PC-3 (cell line): ENCODE measurements around the gene TGM2. TPM values are rescaled to one million over a fixed set of nuclear protein-coding genes. Genes with fewer than 3 reads are reported as not detected.

Experiments used
- ATAC-seq: fragments of 200-7000 bp; cut with Tn5 transposase; 2 replicates; pipeline ENCODE4 v1.9.1; 2020; ENCODE audit warnings: mild to moderate bottlenecking, moderate library complexity
- BruUV-seq: library from RNA; stranded (reverse); fragments of 400-500 nt; replicated peaks from 2 replicates; lab custom pipeline; 2021; lab: Mats Ljungman, UMichigan
- CTCF ChIA-PET: fragments of 300-600 bp; sonication (Branson Sonifier 250); formaldehyde crosslinking; loops from one replicate; lab custom pipeline; 2022; ENCODE audit warnings: antibody characterized with exemption; lab: Charles Lee
- POLR2A ChIA-PET: fragments of 300-600 bp; sonication (Branson Sonifier 250); formaldehyde crosslinking; loops from one replicate; lab custom pipeline; 2022; ENCODE audit warnings: antibody characterized with exemption; ENCODE audit not compliant: unreplicated experiment; lab: Charles Lee
- DNase-seq: peaks from one replicate; pipeline ENCODE4 v3.0.0-alpha.2; 2015
- H2AFZ ChIP-seq: fragments of 300-600 bp; sonication (generic); 2 replicates; pipeline ENCODE4 v1.6.0; 2016; ENCODE audit warnings: antibody characterized with exemption, low read length
- H3F3A ChIP-seq: fragments of 300-600 bp; sonication (generic); one replicate; pipeline ENCODE4 v1.6.0; 2017; ENCODE audit warnings: antibody characterized with exemption, low read length, control low read depth, mild to moderate bottlenecking; ENCODE audit not compliant: unreplicated experiment
- H3K27ac ChIP-seq: fragments of 300-600 bp; sonication (generic); 2 replicates; pipeline ENCODE4 v1.5.1; 2016; ENCODE audit warnings: mild to moderate bottlenecking, low read length
- H3K27me3 ChIP-seq: fragments of 300-600 bp; sonication (generic); 2 replicates; pipeline ENCODE4 v1.6.1; 2016; ENCODE audit warnings: low read length, mixed read lengths
- H3K36me3 ChIP-seq: fragments of 300-600 bp; sonication (generic); 2 replicates; pipeline ENCODE4 v1.6.1; 2016; ENCODE audit warnings: low read depth, mixed run types, low read length, mixed read lengths
- H3K4me1 ChIP-seq: fragments of 300-600 bp; sonication (generic); 2 replicates; pipeline ENCODE4 v1.5.1; 2016; ENCODE audit warnings: low read length; ENCODE audit not compliant: insufficient read depth
- H3K4me2 ChIP-seq: fragments of 300-600 bp; sonication (generic); 2 replicates; pipeline ENCODE4 v1.6.0; 2016; ENCODE audit warnings: low read length
- H3K4me3 ChIP-seq: fragments of 300-600 bp; sonication (generic); 2 replicates; pipeline ENCODE4 v1.5.1; 2016; ENCODE audit warnings: mild to moderate bottlenecking, low read length, mixed read lengths
- H3K79me2 ChIP-seq: fragments of 300-600 bp; sonication (generic); 2 replicates; pipeline ENCODE4 v1.6.1; 2017; ENCODE audit warnings: low read length, mixed read lengths
- H3K9ac ChIP-seq: fragments of 300-600 bp; sonication (generic); 2 replicates; pipeline ENCODE4 v1.6.0; 2016; ENCODE audit warnings: mild to moderate bottlenecking, low read length
- H3K9me2 ChIP-seq: fragments of 300-600 bp; sonication (generic); replicated peaks from 2 replicates; pipeline ENCODE4 v1.6.1; 2016; ENCODE audit warnings: mixed run types, low read length, mixed read lengths
- H3K9me3 ChIP-seq: fragments of 300-600 bp; sonication (generic); 2 replicates; pipeline ENCODE4 v1.6.1; 2016; ENCODE audit warnings: low read length, mixed read lengths
- H4K20me1 ChIP-seq: fragments of 300-600 bp; sonication (generic); 2 replicates; pipeline ENCODE4 v1.6.1; 2016; ENCODE audit warnings: low read length, mixed read lengths
- CTCF ChIP-seq: fragments of 300-600 bp; sonication (generic); conservative IDR thresholded peaks from 2 replicates; pipeline ENCODE4 v1.5.1; 2017; ENCODE audit warnings: antibody characterized with exemption, low read depth, mild to moderate bottlenecking, low read length
- EZH2 ChIP-seq: fragments of 300-600 bp; sonication (generic); IDR thresholded peaks from one replicate; pipeline ENCODE4 v1.6.1; 2017; ENCODE audit warnings: antibody characterized with exemption, mild to moderate bottlenecking, low read length; ENCODE audit not compliant: unreplicated experiment
- EZH2phosphoT487 ChIP-seq: fragments of 300-600 bp; sonication (generic); IDR thresholded peaks from 2 replicates; pipeline ENCODE4 v1.6.1; 2018; ENCODE audit warnings: mild to moderate bottlenecking, antibody characterized with exemption, low read length, borderline replicate concordance
- intact Hi-C: fragments of 100-400 bp; cut with micrococcal nuclease; formaldehyde crosslinking; loops from 2 replicates; pipeline ENCODE4 v1.9.0; 2023
- total RNA-seq: library from RNA; depleted of rRNA; stranded (reverse); fragments of >200 nt; gene quantifications from 2 replicates; pipeline ENCODE4 v1.2.3, GENCODE V29; 2014

Gene TGM2
- total RNA-seq, 1 experiment from 2014 or later: 583 TPM

GRCh38 chr20:38162878-38163875, 1.9 kb downstream of the TGM2 start:
- peak overlapping the region; percentile 79 for H3K4me3 ChIP-seq
- ChIA-PET CTCF (interaction anchor here (1.3 to 1.6 kb wide), 2 partner anchors 60 to 90 kb away, joined by 3 read pairs; no protein-coding TSS in a partner anchor), POLR2A (interaction anchor here (0.5 kb wide), 1 partner anchor 17 kb away, joined by 3 read pairs; no protein-coding TSS in a partner anchor)
- 0 out of 2 replicates have a peak overlapping the region, but pooled peaks have one; percentile 3 for H3K27ac ChIP-seq
- H3K36me3 ChIP-seq: peaks cover 32% of the 10 kb centered on the region
- no TSS peak for BruUV-seq
- H3F3A ChIP-seq: peaks cover under 1% of the 10 kb centered on the region
- TF ChIP-seq EZH2 (no peak), EZH2phosphoT487 (no peak), CTCF (no peak)
- H2AFZ ChIP-seq: no peak overlapping the region
- H3K9ac ChIP-seq: peak overlapping the region; percentile 73; the same call in 1 of the 2 replicates
- ATAC-seq: no peak
- no peaks in the 10 kb centered on the region for H3K9me3 ChIP-seq
- intact Hi-C loops: no loop called here
- H3K27me3 ChIP-seq: no peaks in the 10 kb centered on the region
- no peaks in the 10 kb centered on the region for H3K9me2 ChIP-seq
- DNase-seq: no peak
- peaks cover 54% of the 10 kb centered on the region for H3K4me1 ChIP-seq
- H3K79me2 ChIP-seq: peaks cover 57% of the 10 kb centered on the region
- H3K4me2 ChIP-seq: peak overlapping the region; percentile 99
- no peaks in the 10 kb centered on the region for H4K20me1 ChIP-seq

DNA sequence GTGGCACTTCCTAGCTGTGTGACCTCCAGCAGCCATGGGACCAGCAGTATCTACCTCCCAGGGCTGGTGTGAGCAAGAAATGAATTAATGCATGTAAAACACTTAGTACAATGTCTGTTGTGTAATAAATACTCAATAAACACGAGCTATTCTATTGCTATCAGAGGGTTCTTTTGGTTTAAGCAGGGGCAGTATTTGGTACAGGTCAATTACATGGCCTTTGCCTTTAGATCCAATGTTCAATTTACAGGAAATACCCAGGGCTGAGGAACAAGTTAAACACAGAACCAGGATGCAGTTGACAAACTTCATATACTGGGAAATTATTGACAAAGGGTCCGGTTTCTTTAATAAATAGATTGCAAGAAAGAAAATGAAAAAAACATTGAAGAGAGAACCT, 2.9 kb downstream of the TGM2 start:
- ChIA-PET POLR2A (no interaction called here), CTCF (no interaction called here)
- no peak for TF ChIP-seq EZH2
- TF ChIP-seq CTCF: no peak
- no peak for TF ChIP-seq EZH2phosphoT487
- no peaks in the 10 kb centered on the region for H3K9me2 ChIP-seq
- no TSS peak for BruUV-seq
- ATAC-seq (no peak), DNase-seq (no peak)
- peaks cover 54% of the 10 kb centered on the region for H3K4me1 ChIP-seq
- H3K4me3 ChIP-seq: no peak overlapping the region
- H2AFZ ChIP-seq: no peak overlapping the region
- peaks cover 42% of the 10 kb centered on the region for H3K36me3 ChIP-seq
- no peak overlapping the region for H3K27ac ChIP-seq
- no peaks in the 10 kb centered on the region for H3K27me3 ChIP-seq
- H4K20me1 ChIP-seq: no peaks in the 10 kb centered on the region
- intact Hi-C loops: no loop called here
- peaks cover 60% of the 10 kb centered on the region for H3K79me2 ChIP-seq
- H3F3A ChIP-seq: no peaks in the 10 kb centered on the region
- H3K9ac ChIP-seq: no peak overlapping the region
- peak overlapping the region; percentile 7; the same call in 1 of the 2 replicates for H3K4me2 ChIP-seq
- H3K9me3 ChIP-seq: no peaks in the 10 kb centered on the region
